NCI-H345 treated with DMSO at 0.1 percent for 48 hours (cell line): Measurements from ENCODE around the gene TPBGL.
A peak's percentile ranks its signal among the peaks of the same experiment; 100 is the strongest.
"Not testable (repeated sequence)": the region's sequence is repeated elsewhere in the genome, so short reads cannot be mapped to it uniquely, and the experiment has no call there.

ENCODE experiments used
- DNase-seq: peaks from one replicate; lab custom pipeline; 2025; ENCODE audit not compliant: unreplicated experiment; lab: John Stamatoyannopoulos, UW

TPBGL gene

GRCh38 chr11:75271730-75272129 is 31.2 kb downstream of the TPBGL start:
- no peak for DNase-seq

GRCh38 chr11:75272391-75272790 is 31.8 kb downstream of the TPBGL start:
- no peak for DNase-seq

DNA sequence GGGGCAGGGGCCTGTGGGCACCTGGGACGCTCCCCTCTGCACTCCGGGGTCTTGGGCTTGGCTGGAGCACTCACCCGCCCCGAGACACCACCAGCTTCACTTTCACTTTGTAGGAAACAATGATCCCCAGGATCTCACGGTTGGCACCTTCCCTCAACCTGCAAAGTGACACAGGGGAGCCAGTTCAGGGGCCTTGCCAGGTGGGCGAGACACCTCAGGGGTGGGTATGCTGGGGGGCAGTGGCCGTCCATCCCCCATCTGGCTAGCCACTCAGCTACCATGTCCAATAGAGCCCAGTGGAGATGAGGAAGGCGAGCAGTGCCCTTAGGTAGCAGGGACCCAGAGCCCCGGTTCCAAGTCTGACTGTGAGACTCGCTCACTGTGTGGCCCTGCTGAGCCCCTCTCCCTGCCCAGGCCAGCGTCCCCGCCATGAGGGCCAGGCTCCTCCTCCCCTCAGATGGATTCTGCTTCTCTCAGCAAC is 32.3 kb downstream of the TPBGL start:
- no peak for DNase-seq

DNA sequence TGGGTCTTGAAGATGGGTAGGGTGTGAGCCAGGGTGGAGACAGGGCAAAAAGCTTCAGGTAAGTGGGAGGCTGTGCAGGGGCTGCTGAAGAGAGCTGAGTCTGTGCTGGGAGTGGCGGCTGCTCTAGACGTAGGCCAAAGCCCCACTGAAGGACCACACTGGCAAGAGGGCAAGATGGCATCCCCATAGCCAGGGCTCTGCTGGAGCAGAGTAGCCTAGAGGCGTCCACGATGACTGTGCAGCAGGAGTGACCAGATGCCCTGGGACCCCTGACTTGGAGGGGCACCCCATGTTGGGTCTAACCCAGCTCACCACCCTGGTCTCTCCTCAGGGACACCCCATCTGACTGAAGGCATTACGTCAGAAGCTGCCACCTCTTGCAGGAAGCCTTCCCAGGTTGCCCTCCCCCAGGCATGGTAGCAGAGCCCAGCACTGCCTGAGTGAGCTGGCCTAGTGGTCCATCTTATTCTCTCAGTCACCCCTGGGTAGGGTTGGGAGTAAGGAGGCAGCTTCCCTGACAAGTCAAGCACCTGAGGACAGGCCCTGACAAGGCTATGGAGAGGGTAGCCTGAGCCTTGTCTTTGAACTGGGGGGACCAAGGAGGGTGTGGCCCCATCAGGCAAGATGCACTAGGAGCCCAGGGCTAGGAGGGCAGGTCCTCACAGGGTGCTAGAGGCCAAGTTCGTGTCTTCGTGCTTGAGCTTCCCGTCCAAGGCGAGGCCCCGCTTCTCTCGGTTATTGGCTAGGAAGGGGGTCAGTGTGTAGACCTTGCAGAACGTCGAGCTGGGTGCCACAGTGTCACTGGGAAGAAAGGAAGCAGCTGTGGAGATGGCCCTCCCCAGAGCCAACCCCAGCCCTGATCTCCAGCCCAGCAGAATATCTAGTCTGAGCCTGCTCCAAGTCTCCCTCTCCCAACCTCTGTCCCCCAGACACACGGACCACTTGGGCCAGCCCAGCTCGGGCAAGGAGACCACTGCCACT is 33.1 kb downstream of the TPBGL start:
- DNase-seq = no peak

DNA sequence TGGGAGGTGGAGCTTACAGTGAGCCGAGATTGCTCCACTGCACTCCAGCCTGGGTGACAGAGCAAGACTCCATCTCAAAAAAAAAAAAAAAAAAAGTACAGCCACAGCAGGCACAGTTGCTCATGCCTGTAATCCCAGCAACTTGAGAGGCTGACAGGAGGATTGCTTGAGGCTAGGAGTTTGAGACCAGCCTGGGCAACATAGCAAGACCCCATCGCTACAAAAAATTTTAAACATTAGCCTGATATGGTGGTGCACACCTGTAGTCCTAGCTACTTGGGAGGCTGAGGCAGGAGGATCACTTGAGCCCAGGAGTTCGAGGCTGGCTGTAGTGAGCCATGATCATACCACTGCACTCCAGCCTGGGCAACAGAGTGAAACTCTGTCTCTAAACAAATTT is 34.1 kb downstream of the TPBGL start:
- not testable (repeated sequence) for DNase-seq

DNA sequence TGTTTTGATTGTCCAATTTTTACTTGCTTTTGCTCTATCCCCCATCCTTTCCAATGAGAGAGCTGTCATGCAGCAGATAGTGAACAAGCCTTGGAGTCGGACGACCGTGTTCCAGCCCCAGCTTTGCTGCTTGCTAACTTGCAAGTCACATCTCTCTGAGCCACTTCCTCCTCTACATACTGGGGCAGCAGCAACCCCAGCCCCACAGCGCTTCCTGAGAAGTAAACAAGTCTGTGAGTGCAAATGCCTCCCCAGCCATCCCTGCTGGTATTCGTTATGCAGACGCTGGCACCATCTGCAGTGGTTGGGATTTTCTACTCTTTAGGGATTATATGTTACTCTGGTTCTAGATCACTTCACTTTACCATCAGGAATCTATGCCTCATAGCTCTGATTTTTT is 35.0 kb downstream of the TPBGL start:
- peak; percentile 0 for DNase-seq

- no peak for DNase-seq
Observed at GRCh38 chr11:75276186-75276585, 35.6 kb downstream of the TPBGL start.

- peak; percentile 93 for DNase-seq
Observed at GRCh38 chr11:75276686-75277085, 36.1 kb downstream of the TPBGL start.

- no peak for DNase-seq
Observed at GRCh38 chr11:75277211-75277805, 36.7 kb downstream of the TPBGL start.

DNA sequence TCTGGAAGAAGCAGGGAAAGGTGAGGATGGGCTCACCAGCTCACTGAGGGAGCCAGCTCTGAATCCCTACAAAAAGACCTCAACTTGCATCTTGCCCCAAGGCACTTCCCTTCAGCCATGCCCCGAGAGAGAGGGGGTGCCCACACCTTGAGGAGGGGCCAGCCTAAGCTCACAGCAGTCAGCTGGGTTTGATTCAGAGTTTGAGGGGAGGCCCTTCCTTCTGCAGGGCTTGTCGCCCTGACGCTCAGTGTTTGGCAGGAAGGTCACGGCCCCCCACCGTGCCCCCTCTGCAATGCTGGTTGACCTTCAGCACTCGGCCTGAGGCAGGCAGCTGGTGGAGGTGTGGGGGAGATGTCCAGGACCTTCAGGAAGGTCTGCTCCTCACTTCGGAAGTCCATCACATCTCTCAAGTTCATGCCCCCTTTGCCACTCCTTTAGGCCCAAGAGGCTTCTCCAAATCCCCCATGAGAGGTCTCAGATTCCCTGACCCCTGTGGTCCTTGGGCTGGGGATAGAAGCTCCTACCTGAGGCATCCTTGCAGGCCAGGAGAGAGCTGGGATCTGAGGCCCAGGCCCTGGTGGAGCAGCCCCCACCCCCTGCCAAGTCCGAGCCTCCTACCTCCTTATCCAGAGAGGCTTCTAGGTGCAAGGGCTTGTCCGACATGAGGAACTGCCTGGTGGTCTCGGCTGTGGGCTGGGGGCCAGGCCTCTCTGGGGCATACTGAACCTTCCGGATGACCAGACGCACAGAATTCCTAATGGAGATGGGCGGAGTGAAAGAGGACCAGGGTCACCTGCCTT is 37.6 kb downstream of the TPBGL start:
- no peak for DNase-seq

- no peak for DNase-seq
Observed at GRCh38 chr11:75279273-75279672, 38.7 kb downstream of the TPBGL start.

- peak; percentile 46 for DNase-seq
Observed at GRCh38 chr11:75280227-75280701, 39.7 kb downstream of the TPBGL start.

DNA sequence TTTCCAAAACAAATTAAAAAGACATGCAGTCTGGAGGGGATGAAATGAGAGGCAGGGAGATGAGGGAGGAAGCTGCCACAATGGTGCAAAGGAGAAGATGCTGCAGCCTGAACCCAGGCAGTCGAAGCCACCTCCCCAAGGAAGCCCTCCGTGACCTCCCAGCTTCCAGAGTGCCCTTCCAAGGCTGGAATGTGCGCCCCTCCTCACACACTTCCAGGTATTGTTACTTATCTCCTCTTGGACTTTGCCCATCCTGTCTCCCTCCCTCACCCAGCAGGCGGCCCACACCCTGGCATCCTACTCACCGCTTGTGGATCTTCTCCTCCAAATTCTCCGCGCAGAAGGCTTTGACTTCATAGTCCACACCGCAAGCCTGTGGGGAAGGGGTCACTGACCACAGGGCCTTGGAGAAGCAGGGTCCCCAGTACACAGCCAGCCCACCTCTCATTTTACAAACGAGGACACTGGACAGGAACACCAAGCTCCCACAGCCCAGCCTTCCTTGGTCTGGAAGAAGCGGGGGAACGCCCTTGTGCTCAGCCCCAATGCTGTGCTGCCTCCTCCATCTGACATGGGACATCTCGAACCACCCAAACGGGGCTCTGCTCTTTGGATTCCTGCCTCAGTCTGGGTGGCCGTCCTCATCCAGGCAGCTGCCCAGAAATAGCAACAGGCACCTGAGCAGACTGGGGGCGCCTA is 40.3 kb downstream of the TPBGL start:
- DNase-seq = peak; percentile 0

- no peak for DNase-seq
Observed at GRCh38 chr11:75281469-75282095, 41.0 kb downstream of the TPBGL start.

DNA sequence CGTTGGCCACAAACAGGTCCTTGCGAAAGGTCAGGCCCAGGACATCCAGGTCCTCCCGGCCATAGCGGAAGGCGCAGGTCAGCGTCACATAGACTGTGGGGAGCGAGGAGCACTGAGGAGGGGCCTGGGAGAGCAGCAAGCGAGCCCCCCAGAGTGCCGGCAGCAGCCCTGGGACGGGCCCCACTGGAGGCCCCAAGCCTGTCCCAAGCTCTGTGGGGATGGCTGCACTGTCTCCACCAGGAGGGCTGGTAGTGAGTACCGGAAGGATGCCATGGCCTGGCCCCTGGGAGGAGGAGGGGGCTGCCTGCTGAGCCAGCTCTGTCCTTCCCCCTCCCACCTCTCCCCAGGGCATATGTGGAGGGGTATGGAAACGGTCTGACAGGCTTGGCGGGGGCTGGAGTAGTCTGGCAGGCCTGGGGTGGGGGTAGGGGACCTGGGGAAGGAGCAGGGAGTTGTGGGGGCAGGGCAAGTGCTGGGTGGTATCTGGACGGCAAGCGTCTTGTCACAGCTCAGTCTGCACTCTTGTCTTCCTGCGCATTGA is 42.9 kb downstream of the TPBGL start:
- no peak for DNase-seq

- no peak for DNase-seq
Observed at GRCh38 chr11:75285776-75286360, 45.3 kb downstream of the TPBGL start.

DNA sequence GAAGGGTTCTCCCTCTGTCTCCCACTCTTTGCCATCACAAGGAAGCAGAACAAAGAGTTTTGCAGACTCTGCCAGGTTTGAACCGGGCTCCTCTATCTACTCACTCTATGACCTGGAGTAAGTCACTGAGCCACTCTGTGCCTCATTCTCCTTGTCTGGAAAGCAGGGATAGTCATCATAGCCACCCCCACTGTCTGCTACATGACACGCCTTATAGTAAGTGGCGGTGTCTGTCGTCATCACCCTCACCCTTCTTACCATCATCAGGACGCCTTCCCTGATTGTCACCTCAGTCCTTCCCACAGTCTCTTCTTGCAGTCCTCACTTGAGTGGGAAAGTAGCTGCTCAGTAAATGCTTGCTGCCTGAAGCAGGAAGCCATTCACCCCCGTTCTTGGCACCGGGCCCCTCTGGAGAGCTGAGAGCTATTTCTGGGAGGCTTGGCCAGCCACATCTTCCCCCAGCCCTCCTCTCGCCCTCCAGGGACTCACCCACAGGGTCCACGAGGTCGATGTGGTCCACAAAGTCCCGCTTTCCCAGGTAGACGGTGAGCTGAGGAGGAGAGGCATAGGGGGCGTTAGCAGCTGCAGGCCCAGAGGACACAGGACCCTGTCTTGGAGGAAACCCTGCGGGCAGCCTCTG is 46.4 kb downstream of the TPBGL start:
- no peak for DNase-seq

DNA sequence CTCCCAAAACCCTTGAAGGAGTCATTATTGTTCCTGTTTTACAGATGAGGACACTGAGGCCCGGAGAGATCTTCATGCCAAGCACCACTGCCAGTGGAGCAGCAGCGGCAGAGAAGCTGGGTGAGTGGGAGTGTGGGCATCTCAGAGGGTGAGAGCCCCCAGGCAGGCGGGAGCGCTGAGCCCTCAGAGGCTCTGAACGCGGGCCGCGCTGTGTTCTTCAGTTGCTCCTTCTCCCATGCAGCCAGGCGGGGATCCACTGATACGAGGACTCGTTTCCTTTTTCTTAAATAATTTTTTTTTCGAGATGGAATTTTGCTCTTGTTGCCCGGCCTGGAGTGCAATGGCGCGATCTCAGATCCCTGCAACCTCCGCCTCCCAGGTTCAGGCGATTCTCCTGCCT is 47.0 kb downstream of the TPBGL start:
- no peak for DNase-seq

DNA sequence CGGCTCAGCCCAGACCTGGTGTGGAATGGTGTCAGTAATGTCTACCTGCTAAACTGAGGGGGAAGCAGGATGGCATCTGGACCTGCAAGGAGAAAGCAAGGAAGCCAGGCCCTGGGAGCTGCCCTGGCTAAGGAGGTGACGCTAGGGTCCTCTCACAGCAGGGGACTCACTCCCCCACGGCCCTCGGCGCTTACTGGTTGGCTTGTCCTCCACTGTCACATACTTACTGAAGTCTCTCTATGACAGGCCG is 48.9 kb downstream of the TPBGL start:
- DNase-seq = no peak
